Measurements from ENCODE around the gene PLEKHF1. TPM values are rescaled to one million over a fixed set of nuclear protein-coding genes. Genes with fewer than 3 reads are reported as not detected.

The PLEKHF1 gene
- total RNA-seq, 1 donor from 2014 or later, result 27.8 TPM

GRCh38 chr19:29663861-29664752 is 1.2 kb upstream of the PLEKHF1 start:
- no peak for TF ChIP-seq CTCF (IDR thresholded peaks at IDR 0.05; ENCODE audit: borderline replicate concordance)
- peak overlapping the region; percentile 98 for H3K4me3 ChIP-seq
- DNase-seq, result no peak
- no peaks in the 10 kb centered on the region for H3K9me3 ChIP-seq (replicated peaks)
- H3K27ac ChIP-seq (replicated peaks), result peak overlapping the region; percentile 98
- H3K27me3 ChIP-seq (ENCODE audit: low read depth), result no peaks in the 10 kb centered on the region
- H3K36me3 ChIP-seq, result no peaks in the 10 kb centered on the region
- intact Hi-C loops (cut with micrococcal nuclease), result no loop called here
- peaks cover 78% of the 10 kb centered on the region for H3K4me1 ChIP-seq

GRCh38 chr19:29664753-29665214 is 477 bp upstream of the PLEKHF1 start:
- no peaks in the 10 kb centered on the region for H3K9me3 ChIP-seq (replicated peaks)
- TF ChIP-seq CTCF (IDR thresholded peaks at IDR 0.05; ENCODE audit: borderline replicate concordance), result peak; percentile 45
- intact Hi-C loops (cut with micrococcal nuclease), result no loop called here
- H3K4me3 ChIP-seq, result peak overlapping the region; percentile 98
- peak overlapping the region; percentile 98 for H3K27ac ChIP-seq (replicated peaks)
- H3K36me3 ChIP-seq, result no peaks in the 10 kb centered on the region
- peaks cover 85% of the 10 kb centered on the region for H3K4me1 ChIP-seq
- H3K27me3 ChIP-seq (ENCODE audit: low read depth), result no peaks in the 10 kb centered on the region
- no peak for DNase-seq

- no peak for TF ChIP-seq CTCF (IDR thresholded peaks at IDR 0.05; ENCODE audit: borderline replicate concordance)
- H3K27me3 ChIP-seq (ENCODE audit: low read depth), result no peaks in the 10 kb centered on the region
- DNase-seq, result peak; percentile 76
- H3K9me3 ChIP-seq (replicated peaks), result no peaks in the 10 kb centered on the region
- H3K36me3 ChIP-seq, result no peaks in the 10 kb centered on the region
- H3K27ac ChIP-seq (replicated peaks), result peak overlapping the region; percentile 98
- intact Hi-C loops (cut with micrococcal nuclease), result no loop called here
- H3K4me3 ChIP-seq, result peak overlapping the region; percentile 98
- peaks cover 97% of the 10 kb centered on the region for H3K4me1 ChIP-seq
These were observed 741 bp downstream of the PLEKHF1 start for GRCh38 chr19:29665826-29666577.

GRCh38 chr19:29666578-29667386 is 1.5 kb downstream of the PLEKHF1 start:
- no peaks in the 10 kb centered on the region for H3K9me3 ChIP-seq (replicated peaks)
- H3K4me3 ChIP-seq, result peak overlapping the region; percentile 98
- TF ChIP-seq CTCF (IDR thresholded peaks at IDR 0.05; ENCODE audit: borderline replicate concordance), result no peak
- H3K27me3 ChIP-seq (ENCODE audit: low read depth), result no peaks in the 10 kb centered on the region
- intact Hi-C loops (cut with micrococcal nuclease), result no loop called here
- no peaks in the 10 kb centered on the region for H3K36me3 ChIP-seq
- H3K27ac ChIP-seq (replicated peaks), result peak overlapping the region; percentile 98
- DNase-seq, result peak; percentile 79
- H3K4me1 ChIP-seq, result peaks cover 98% of the 10 kb centered on the region

- intact Hi-C loops (cut with micrococcal nuclease), result no loop called here
- Histone ChIP-seq H3K4me3 (peak overlapping the region; percentile 98), H3K9me3 (replicated peaks) (no peaks in the 10 kb centered on the region), H3K27me3 (ENCODE audit: low read depth) (no peaks in the 10 kb centered on the region), H3K4me1 (peaks cover 98% of the 10 kb centered on the region), H3K36me3 (no peaks in the 10 kb centered on the region), H3K27ac (replicated peaks) (peak overlapping the region; percentile 98)
- no peak for TF ChIP-seq CTCF (IDR thresholded peaks at IDR 0.05; ENCODE audit: borderline replicate concordance)
- no peak for DNase-seq
These were observed 2.1 kb downstream of the PLEKHF1 start for GRCh38 chr19:29667387-29667783.

Data from left ventricle myocardium inferior (tissue), 1 donor.